HepG2 (cell line): ENCODE data around the gene PDRG1. TPM values are rescaled to one million over a fixed set of nuclear protein-coding genes. Genes with fewer than 3 reads are reported as not detected.

Experiments used
- ATAC-seq: fragments of 200-7000 bp; cut with Tn5 transposase; 3 replicates; pipeline ENCODE4 v1.9.1; 2020; ENCODE audit warnings: mild to moderate bottlenecking, moderate library complexity
- BruUV-seq: library from RNA; stranded (reverse); fragments of 400-500 nt; replicated peaks from 2 replicates; lab custom pipeline; 2021; lab: Mats Ljungman, UMichigan
- CTCF ChIA-PET: fragments of 300-600 bp; formaldehyde crosslinking; extraction: SDS; loops from one replicate; lab custom pipeline; 2021; ENCODE audit warnings: low total read pairs, inconsistent platforms, low intra/inter-chr PET ratio; lab: Yijun Ruan, JAX
- POLR2A ChIA-PET: fragments of 350-600 bp; sonication (Branson Sonifier 250); formaldehyde crosslinking; loops from one replicate; lab custom pipeline; 2020; ENCODE audit warnings: antibody characterized with exemption, inconsistent platforms; lab: Yijun Ruan, JAX
- DNase-seq: peaks from one replicate; pipeline ENCODE4 v3.0.0-alpha.2; 2015; ENCODE audit warnings: low spot score
- FAIRE-seq: peaks from 3 replicates; lab custom pipeline; 2011; peaks lifted over from hg19 to GRCh38; lab: Jason Lieb, UNC
- H2AFZ ChIP-seq: one replicate; pipeline ENCODE4 v1.6.1; 2011; ENCODE audit warnings: low read length, inconsistent platforms
- H3K27ac ChIP-seq: fragments of 300-600 bp; 3 replicates; pipeline ENCODE4 v1.8.0; 2011; ENCODE audit warnings: mixed run types, mild to moderate bottlenecking, mixed read lengths, low read length, inconsistent platforms; ENCODE audit not compliant: insufficient read depth; ENCODE audit errors: extremely low read length
- H3K27me3 ChIP-seq, 2 experiments: fragments of 200-600 bp in 1 of 2; 2 replicates in 1 of 2; 3 replicates in 1 of 2; pipeline versions ENCODE4 v1.6.0 to v1.8.0; 2011; ENCODE audit warnings: low read length in 2 of 2, mild to moderate bottlenecking in 2 of 2, moderate library complexity in 2 of 2, inconsistent platforms in 1 of 2; ENCODE audit not compliant: insufficient read depth in 2 of 2, control insufficient read depth in 1 of 2
- H3K36me3 ChIP-seq, 2 experiments: fragments of 200-600 bp in 1 of 2; replicated peaks in 1 of 2; 2 replicates in 1 of 2; 3 replicates in 1 of 2; pipeline versions ENCODE4 v1.5.1 to v1.8.0; 2011; ENCODE audit warnings: low read length in 2 of 2, inconsistent platforms in 1 of 2; ENCODE audit not compliant: insufficient read depth in 2 of 2, control insufficient read depth in 1 of 2
- H3K4me1 ChIP-seq: 2 replicates; pipeline ENCODE4 v1.5.1; 2012; ENCODE audit warnings: low read length, inconsistent platforms; ENCODE audit not compliant: insufficient read depth
- H3K4me2 ChIP-seq: 2 replicates; pipeline ENCODE4 v1.6.0; 2011; ENCODE audit warnings: low read depth, low read length, inconsistent platforms
- H3K4me3 ChIP-seq, 3 experiments: fragments of 200-600 bp in 1 of 3; sonication (generic), shearing (Covaris generic) in 1 of 3; replicated peaks in 1 of 3; 2 replicates each; pipeline ENCODE4 v1.5.1; 2011 to 2016; ENCODE audit warnings: low read length in 3 of 3, inconsistent platforms in 2 of 3, low read depth in 2 of 3, mild to moderate bottlenecking in 2 of 3, control low read depth in 1 of 3, mixed read lengths in 1 of 3; ENCODE audit not compliant: insufficient read depth in 1 of 3
- H3K79me2 ChIP-seq: one replicate; pipeline ENCODE4 v1.6.1; 2011; ENCODE audit warnings: low read length, inconsistent platforms; ENCODE audit not compliant: insufficient read depth
- H3K9ac ChIP-seq: 2 replicates; pipeline ENCODE4 v1.6.0; 2011; ENCODE audit warnings: mild to moderate bottlenecking, low read depth, low read length, inconsistent platforms; ENCODE audit not compliant: insufficient read depth
- H3K9me3 ChIP-seq: 2 replicates; pipeline ENCODE4 v1.5.1; 2012; ENCODE audit warnings: mild to moderate bottlenecking, low read length
- H4K20me1 ChIP-seq: 2 replicates; pipeline ENCODE4 v1.6.0; 2011; ENCODE audit warnings: inconsistent platforms, mild to moderate bottlenecking, low read length, moderate library complexity; ENCODE audit not compliant: insufficient read depth
- ATF1 ChIP-seq: IDR thresholded peaks from 2 replicates; pipeline ENCODE4 v1.6.1; 2016; ENCODE audit warnings: mild to moderate bottlenecking, control low read depth
- JARID2 ChIP-seq: sonication (generic); formaldehyde crosslinking; IDR thresholded peaks from 2 replicates; pipeline ENCODE4 v1.8.1; 2023; ENCODE audit warnings: missing genetic modification reagents, inconsistent platforms; ENCODE audit not compliant: insufficient replicate concordance
- LCORL ChIP-seq, 2 experiments: fragments of 450-650 bp in 1 of 2; sonication (generic) in 1 of 2; formaldehyde crosslinking in 1 of 2; IDR thresholded peaks; 2 replicates each; pipeline versions ENCODE4 v1.5.0 to v1.6.1; 2017 to 2020; ENCODE audit warnings: antibody characterized with exemption in 1 of 2, missing genetic modification reagents in 1 of 2
- PCBP2 ChIP-seq: fragments of 200-400 bp; formaldehyde crosslinking; optimal IDR thresholded peaks from 2 replicates; pipeline ENCODE3; 2018; ENCODE audit warnings: low read length, low read depth; ENCODE audit not compliant: poor library complexity, severe bottlenecking
- RXRA ChIP-seq: sonication (generic); formaldehyde crosslinking; IDR thresholded peaks from 2 replicates; pipeline ENCODE4 v1.5.1; 2020; ENCODE audit warnings: missing genetic modification reagents
- TBX2 ChIP-seq: sonication (generic); formaldehyde crosslinking; IDR thresholded peaks from 2 replicates; pipeline ENCODE4 v1.5.0; 2020; ENCODE audit warnings: missing genetic modification reagents, mild to moderate bottlenecking, borderline replicate concordance
- ZNF224 ChIP-seq: sonication (generic); formaldehyde crosslinking; IDR thresholded peaks from 2 replicates; pipeline ENCODE4 v1.5.0; 2020; ENCODE audit warnings: mild to moderate bottlenecking, missing genetic modification reagents
- ZNF234 ChIP-seq: sonication (generic); formaldehyde crosslinking; conservative IDR thresholded peaks from 2 replicates; pipeline ENCODE4 v1.5.1; 2020; ENCODE audit warnings: mild to moderate bottlenecking, missing genetic modification reagents
- ZNF264 ChIP-seq: sonication (generic); formaldehyde crosslinking; IDR thresholded peaks from 2 replicates; pipeline ENCODE4 v1.4.0; 2020; ENCODE audit warnings: missing genetic modification reagents
- ZNF3 ChIP-seq: IDR thresholded peaks from 2 replicates; pipeline ENCODE4 v1.7.0; 2017; ENCODE audit warnings: inconsistent platforms
- ZNF576 ChIP-seq: sonication (generic); formaldehyde crosslinking; IDR thresholded peaks from 2 replicates; pipeline ENCODE4 v1.4.0; 2020; ENCODE audit warnings: mild to moderate bottlenecking, missing genetic modification reagents
- ZNF678 ChIP-seq: sonication (generic); formaldehyde crosslinking; IDR thresholded peaks from 2 replicates; pipeline ENCODE4 v1.4.0; 2020; ENCODE audit warnings: mild to moderate bottlenecking, missing genetic modification reagents
- ZNF775 ChIP-seq: sonication (generic); formaldehyde crosslinking; IDR thresholded peaks from 2 replicates; pipeline ENCODE4 v1.4.0; 2020; ENCODE audit warnings: missing genetic modification reagents, mild to moderate bottlenecking, moderate library complexity, borderline replicate concordance
- WGBS: methylation state at CpG from one replicate; pipeline ENCODE4 v1.1.6; 2017; ENCODE audit warnings: low lambda C conversion rate; 5-methylcytosine and 5-hydroxymethylcytosine counted together
- in situ Hi-C: cut with HindIII; loops from 2 replicates; pipeline ENCODE4 v1.10.0; 2017; ENCODE audit warnings: low pct_unique_long_range_greater_than_20kb; ENCODE audit not compliant: extremely low pct_ligation_motif_present
- intact Hi-C: fragments of 100-400 bp; cut with micrococcal nuclease; formaldehyde crosslinking; loops from one replicate; pipeline ENCODE4 v1.10.0; 2022; ENCODE audit not compliant: unreplicated experiment
- polyA plus RNA-seq, 8 experiments: library from polyadenylated mRNA; depleted of rRNA in 3 of 8; stranded (reverse) in 7 of 8; unstranded in 1 of 8; fragments of >200 nt; fragmentation: Illumina TruSeq in 4 of 8; extraction: Trizol in 4 of 8; gene quantifications; 2 replicates each; pipeline versions ENCODE4 v1.2.1 to v1.2.3, GENCODE V29; 2011 to 2016; ENCODE audit warnings: low read depth in 4 of 8, missing spikeins in 1 of 8, mixed read lengths in 1 of 8; ENCODE audit not compliant: insufficient read depth in 1 of 8
- total RNA-seq, 5 experiments: library from RNA; depleted of rRNA; stranded (reverse); fragments of >200 nt; fragmentation: Illumina TruSeq; extraction: Trizol; gene quantifications; 2 replicates each; pipeline ENCODE4 v1.2.3, GENCODE V29; 2016; ENCODE audit warnings: low read depth in 1 of 5
- TF ChIP-seq, protein P1 (sequence below): sonication (generic); formaldehyde crosslinking; IDR thresholded peaks from 2 replicates; pipeline ENCODE4 v1.5.0; 2020; ENCODE audit warnings: mild to moderate bottlenecking, missing genetic modification reagents, moderate library complexity
- TF ChIP-seq, protein P2 (sequence below): sonication (generic); formaldehyde crosslinking; IDR thresholded peaks from 2 replicates; pipeline ENCODE4 v1.8.1; 2023; ENCODE audit warnings: missing genetic modification reagents, inconsistent platforms, borderline replicate concordance
- TF ChIP-seq, protein P3 (sequence below): sonication (generic); formaldehyde crosslinking; IDR thresholded peaks from 2 replicates; pipeline ENCODE4 v1.5.0; 2020; ENCODE audit warnings: mild to moderate bottlenecking, missing genetic modification reagents
- TF ChIP-seq, protein P4 (sequence below): sonication (generic); formaldehyde crosslinking; IDR thresholded peaks from 2 replicates; pipeline ENCODE4 v1.8.1; 2023; ENCODE audit warnings: mild to moderate bottlenecking, inconsistent platforms, moderate library complexity, missing genetic modification reagents, borderline replicate concordance

Gene PDRG1
- total and polyA plus RNA-seq, 2 of the 13 experiments (the other 11 are each of a cell fraction or from before 2014, with no cell fraction given), result 16.6 to 18.0 TPM

DNA sequence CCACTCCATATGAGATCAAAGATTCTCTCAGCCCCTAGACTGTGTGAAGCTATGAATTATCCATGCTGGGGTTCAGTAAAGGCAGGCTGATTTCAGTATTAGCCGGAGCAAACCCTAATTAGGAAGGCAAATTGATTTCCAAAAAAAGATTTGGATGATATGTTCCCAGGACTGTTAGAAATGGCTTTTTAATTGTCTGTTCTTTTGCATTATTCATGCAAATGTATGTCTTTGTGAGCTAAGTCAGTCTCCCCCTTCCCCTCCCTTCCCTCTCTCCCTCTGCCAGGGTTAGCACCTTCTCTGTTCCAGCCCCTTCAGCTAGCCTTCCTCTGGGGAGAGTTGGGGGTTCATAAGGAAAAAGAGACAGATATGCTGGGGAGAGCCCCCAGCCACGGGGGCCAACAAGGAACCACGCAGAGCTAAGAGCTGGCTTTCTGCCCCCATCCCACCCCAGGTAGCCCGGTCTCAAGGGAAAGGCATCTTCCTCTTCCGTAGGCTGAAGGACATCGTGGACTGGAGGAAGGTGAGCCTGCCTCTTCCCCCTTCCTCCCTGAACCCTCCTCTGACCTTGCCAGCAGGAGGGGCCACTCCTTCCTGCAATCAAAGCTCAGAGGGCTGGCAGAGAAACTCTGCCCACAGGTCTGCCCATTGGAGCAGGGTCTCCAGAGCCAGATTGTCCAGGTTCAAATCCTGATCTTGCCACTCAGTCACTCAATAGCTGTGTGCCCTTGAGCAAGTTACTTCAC is 32.3 kb downstream of the PDRG1 start:
- no peak overlapping the region for H3K9ac ChIP-seq
- H4K20me1 ChIP-seq, result no peaks in the 10 kb centered on the region
- H3K79me2 ChIP-seq, result no peaks in the 10 kb centered on the region
- intact Hi-C loops (no loop called here), in situ Hi-C loops (no loop called here)
- no TSS peak for BruUV-seq
- H3K27me3 ChIP-seq, result peaks cover 7 to 68% of the 10 kb centered on the region in 2 experiments
- no peaks in the 10 kb centered on the region for H3K36me3 ChIP-seq
- H2AFZ ChIP-seq, result no peak overlapping the region
- FAIRE-seq (no peak), DNase-seq (no peak), ATAC-seq (no peak)
- H3K4me2 ChIP-seq, result no peak overlapping the region
- H3K27ac ChIP-seq, result no peak overlapping the region
- H3K4me3 ChIP-seq, result no peak overlapping the region
- ChIA-PET CTCF (no interaction called here), POLR2A (no interaction called here)
- H3K4me1 ChIP-seq, result no peaks in the 10 kb centered on the region
- no peaks in the 10 kb centered on the region for H3K9me3 ChIP-seq
- 22% methylated on average over 6 of the region's 6 CpGs for WGBS
- TF ChIP-seq ZNF3 (CRISPR knock-in tag) (no peak), TBX2 (CRISPR knock-in tag) (no peak), ZNF576 (CRISPR knock-in tag) (no peak), ZNF678 (no peak), LCORL (IDR thresholded peaks at IDR 0.05) (no peak), LCORL (CRISPR knock-in tag; IDR thresholded peaks at IDR 0.05) (no peak), ZNF264 (CRISPR knock-in tag) (no peak), ZNF234 (CRISPR knock-in tag) (no peak), ZNF224 (no peak), ATF1 (CRISPR knock-in tag) (no peak), ZNF775 (no peak), JARID2 (CRISPR knock-in tag) (no peak), PCBP2 (no peak), RXRA (CRISPR knock-in tag) (no peak)
- TF ChIP-seq, protein P1, sequence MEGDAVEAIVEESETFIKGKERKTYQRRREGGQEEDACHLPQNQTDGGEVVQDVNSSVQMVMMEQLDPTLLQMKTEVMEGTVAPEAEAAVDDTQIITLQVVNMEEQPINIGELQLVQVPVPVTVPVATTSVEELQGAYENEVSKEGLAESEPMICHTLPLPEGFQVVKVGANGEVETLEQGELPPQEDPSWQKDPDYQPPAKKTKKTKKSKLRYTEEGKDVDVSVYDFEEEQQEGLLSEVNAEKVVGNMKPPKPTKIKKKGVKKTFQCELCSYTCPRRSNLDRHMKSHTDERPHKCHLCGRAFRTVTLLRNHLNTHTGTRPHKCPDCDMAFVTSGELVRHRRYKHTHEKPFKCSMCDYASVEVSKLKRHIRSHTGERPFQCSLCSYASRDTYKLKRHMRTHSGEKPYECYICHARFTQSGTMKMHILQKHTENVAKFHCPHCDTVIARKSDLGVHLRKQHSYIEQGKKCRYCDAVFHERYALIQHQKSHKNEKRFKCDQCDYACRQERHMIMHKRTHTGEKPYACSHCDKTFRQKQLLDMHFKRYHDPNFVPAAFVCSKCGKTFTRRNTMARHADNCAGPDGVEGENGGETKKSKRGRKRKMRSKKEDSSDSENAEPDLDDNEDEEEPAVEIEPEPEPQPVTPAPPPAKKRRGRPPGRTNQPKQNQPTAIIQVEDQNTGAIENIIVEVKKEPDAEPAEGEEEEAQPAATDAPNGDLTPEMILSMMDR (CRISPR knock-in tag), result no peak
- TF ChIP-seq, protein P2, sequence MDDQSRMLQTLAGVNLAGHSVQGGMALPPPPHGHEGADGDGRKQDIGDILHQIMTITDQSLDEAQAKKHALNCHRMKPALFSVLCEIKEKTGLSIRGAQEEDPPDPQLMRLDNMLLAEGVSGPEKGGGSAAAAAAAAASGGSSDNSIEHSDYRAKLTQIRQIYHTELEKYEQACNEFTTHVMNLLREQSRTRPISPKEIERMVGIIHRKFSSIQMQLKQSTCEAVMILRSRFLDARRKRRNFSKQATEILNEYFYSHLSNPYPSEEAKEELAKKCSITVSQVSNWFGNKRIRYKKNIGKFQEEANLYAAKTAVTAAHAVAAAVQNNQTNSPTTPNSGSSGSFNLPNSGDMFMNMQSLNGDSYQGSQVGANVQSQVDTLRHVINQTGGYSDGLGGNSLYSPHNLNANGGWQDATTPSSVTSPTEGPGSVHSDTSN (CRISPR knock-in tag), result no peak
- TF ChIP-seq, protein P3, sequence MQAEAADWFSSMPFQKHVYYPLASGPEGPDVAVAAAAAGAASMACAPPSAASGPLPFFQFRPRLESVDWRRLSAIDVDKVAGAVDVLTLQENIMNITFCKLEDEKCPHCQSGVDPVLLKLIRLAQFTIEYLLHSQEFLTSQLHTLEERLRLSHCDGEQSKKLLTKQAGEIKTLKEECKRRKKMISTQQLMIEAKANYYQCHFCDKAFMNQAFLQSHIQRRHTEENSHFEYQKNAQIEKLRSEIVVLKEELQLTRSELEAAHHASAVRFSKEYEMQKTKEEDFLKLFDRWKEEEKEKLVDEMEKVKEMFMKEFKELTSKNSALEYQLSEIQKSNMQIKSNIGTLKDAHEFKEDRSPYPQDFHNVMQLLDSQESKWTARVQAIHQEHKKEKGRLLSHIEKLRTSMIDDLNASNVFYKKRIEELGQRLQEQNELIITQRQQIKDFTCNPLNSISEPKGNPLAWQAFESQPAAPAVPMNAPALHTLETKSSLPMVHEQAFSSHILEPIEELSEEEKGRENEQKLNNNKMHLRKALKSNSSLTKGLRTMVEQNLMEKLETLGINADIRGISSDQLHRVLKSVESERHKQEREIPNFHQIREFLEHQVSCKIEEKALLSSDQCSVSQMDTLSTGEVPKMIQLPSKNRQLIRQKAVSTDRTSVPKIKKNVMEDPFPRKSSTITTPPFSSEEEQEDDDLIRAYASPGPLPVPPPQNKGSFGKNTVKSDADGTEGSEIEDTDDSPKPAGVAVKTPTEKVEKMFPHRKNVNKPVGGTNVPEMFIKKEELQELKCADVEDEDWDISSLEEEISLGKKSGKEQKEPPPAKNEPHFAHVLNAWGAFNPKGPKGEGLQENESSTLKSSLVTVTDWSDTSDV (CRISPR knock-in tag), result no peak
- TF ChIP-seq, protein P4, sequence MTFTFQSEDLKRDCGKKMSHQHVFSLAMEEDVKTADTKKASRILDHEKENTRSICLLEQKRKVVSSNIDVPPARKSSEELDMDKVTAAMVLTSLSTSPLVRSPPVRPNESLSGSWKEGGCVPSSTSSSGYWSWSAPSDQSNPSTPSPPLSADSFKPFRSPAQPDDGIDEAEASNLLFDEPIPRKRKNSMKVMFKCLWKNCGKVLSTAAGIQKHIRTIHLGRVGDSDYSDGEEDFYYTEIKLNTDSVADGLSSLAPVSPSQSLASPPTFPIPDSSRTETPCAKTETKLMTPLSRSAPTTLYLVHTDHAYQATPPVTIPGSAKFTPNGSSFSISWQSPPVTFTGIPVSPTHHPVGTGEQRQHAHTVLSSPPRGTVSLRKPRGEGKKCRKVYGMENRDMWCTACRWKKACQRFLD (CRISPR knock-in tag), result no peak
